RKO (cell line): ENCODE data around the gene ST6GALNAC6.
"Not testable (repeated sequence)": the region's sequence is repeated elsewhere in the genome, so short reads cannot be mapped to it uniquely, and the experiment has no call there.

ENCODE experiments used
- DNase-seq: peaks from one replicate; pipeline ENCODE4 v3.0.0-alpha.2; 2016; ENCODE audit warnings: low spot score

Gene ST6GALNAC6

DNA sequence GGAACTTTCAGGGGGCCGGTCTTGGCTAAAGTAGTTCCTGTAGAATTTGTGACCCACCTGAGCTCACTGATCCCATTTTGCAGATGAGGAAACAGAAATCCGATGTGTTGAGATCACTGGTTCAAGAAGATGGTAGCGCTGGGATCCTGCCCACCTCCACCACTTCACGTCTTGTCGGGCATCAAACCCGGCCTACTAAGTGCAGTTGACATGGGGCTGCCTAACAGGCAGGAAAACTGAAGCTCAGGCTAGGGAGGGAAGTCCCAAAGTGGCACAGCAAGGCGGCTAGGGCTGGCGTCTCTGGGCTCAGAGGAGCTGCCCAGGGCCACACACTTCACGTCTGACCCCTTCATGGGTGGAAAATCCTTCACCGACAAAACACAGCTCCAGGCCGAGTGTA is 44.4 kb downstream of the ST6GALNAC6 start:
- DNase-seq = no peak

DNA sequence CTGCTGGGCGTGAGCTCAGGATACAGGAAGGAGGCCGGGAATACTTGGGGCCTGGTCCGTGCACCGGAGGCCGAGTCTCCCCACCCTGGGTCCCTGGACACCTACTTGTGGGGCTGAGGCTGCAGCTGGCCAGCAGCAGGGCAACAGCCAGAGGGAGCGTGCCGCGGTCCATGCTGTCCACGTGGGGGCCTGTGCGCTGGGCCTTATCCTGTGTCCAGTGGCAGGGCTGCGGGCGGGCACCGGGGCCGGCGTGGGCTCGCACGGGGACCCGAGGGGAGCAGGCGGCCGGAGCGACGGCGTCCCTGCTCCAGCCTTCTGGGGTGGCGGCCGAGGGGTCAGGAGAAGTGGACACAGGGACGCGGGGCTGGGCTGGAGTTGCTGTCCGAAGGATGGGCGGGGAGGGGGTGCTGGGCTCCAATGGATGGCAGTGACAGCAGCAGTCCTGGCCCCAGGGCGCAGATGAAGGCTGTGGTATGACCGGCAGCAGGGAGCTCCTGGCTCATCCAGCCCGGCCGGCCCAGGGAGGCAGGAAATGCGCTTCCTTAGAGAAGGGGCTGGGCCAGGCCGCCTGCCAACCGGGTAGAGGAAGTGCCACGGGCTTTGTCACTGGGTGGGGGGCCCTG is 45.1 kb downstream of the ST6GALNAC6 start, which contains the start of gene ENG:
ENG (minus strand) TSS at position 475 of the 623 bp plus-strand sequence; CDS start at position 172, 303 bp downstream.
- DNase-seq = no peak

DNA sequence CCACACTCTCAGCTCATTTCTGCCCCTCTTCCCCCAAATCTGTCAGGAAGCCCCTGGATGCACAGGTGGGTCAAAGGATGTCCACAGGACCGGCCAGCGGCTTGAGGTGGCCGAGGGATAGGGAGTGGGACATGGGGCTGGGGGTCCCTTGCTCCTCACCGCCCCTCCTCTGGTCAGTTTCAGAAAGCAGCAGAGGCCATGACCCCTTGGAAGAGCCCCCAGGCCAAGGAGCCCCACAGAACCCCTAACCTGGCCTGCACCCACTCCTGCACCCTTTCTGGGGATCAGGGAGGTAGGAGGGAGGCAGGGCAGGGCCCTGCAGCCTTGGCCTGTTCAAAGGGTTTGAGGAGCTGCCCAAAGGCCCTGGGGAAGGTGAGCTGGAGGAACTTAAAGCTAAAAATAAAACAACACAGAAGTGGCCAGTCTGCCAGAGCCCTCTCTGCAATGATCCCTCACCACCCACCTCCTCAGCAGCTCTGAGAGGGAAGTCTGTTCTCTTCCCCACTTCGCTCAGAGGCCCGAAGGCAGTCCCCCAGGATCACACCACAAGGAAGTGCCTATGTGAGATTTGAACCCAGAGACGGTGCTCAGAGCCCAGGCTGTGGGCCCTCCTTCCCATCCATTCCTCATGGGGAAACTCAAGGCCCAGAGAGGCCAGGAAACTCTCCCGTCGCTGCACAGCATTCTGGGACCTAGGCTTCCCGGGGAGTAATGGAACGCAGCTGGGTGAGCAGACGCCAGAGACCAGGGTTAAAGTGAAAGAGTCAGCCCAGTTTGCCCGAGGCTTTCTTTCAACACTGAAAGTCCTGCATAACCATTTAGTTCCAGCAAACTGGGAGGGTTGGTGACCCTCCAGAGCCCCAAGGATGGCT is 45.9 kb downstream of the ST6GALNAC6 start:
- DNase-seq = no peak

DNA sequence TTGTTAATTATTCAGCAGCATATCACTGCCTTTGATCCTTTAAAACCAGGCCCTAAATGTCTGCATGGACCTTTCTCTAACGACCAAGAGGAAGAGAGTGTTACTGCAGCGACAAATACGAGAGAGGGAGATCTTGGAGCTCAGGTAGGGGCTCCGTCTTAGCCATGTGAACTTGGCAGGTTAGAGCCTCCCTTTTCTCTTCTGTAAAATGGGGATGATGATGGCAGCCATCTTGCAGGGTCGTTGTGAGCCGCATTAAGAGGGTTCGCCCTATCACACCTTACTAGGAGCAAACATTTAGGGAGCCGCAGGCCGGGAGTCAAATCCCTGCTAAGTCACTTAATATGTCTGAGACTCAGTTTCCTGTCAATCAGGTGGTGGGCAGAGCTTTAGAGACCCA is 46.6 kb downstream of the ST6GALNAC6 start:
- no peak for DNase-seq

DNA sequence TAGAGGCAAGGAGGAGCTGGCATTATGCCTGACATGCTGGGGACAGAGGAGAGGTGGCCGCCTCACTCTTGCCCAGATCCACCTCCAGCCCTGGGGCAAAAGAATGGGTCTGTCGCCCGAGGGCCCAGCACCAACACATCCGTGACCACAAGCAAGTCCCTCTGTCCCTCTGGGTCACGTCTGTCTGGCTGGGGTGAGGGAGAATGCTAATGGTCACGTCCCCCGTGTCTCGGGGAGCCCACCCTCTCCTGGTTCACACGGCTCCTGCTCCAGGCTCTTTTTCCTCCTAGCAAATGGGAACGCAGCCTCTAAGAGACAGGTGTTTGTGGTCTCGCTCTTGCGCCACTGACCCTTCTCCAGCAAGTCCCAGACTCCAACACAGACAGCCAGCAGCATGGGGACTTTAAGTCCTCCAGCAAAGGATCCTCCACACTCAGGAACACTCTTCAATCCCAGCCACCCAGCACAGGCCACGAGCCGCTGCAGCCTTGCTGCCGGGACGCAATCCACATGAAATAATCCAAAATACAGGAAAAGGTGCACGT is 49.0 kb downstream of the ST6GALNAC6 start:
- DNase-seq = no peak

DNA sequence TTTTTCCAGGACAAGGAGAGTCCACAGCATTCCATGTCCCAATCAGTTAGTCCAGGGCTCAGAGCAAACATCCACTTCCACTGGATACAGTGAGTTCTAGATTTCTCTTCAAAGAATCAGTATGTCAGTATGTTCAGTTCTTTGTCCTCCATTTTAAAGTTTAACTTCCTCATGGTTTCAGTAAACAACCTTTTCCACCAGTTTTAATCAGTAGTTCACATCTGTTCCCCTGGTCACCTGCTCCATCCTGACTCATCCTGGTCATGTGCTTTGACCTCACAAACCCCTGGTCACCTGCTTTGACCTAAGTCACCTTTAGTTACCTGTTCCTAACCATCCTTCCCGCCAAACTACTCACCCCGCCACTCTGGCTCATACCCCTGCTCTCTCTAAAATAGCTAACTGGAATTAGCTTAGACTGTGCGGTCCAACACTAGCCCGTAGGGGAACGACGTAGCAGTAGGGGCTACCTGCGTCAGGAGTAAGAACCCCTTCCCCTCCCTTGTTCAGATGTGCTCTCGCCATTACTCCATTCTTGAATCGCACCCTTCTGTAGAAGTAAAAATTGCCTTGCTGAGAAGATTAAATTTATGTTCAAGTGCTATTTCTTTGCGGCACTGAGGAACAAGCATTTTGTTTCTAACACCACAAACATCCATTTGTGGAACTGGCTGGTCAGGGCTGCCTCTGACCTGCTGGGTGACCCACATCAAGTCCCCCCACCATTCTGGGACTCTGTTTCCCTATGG is 50.5 kb downstream of the ST6GALNAC6 start:
- no peak for DNase-seq

DNA sequence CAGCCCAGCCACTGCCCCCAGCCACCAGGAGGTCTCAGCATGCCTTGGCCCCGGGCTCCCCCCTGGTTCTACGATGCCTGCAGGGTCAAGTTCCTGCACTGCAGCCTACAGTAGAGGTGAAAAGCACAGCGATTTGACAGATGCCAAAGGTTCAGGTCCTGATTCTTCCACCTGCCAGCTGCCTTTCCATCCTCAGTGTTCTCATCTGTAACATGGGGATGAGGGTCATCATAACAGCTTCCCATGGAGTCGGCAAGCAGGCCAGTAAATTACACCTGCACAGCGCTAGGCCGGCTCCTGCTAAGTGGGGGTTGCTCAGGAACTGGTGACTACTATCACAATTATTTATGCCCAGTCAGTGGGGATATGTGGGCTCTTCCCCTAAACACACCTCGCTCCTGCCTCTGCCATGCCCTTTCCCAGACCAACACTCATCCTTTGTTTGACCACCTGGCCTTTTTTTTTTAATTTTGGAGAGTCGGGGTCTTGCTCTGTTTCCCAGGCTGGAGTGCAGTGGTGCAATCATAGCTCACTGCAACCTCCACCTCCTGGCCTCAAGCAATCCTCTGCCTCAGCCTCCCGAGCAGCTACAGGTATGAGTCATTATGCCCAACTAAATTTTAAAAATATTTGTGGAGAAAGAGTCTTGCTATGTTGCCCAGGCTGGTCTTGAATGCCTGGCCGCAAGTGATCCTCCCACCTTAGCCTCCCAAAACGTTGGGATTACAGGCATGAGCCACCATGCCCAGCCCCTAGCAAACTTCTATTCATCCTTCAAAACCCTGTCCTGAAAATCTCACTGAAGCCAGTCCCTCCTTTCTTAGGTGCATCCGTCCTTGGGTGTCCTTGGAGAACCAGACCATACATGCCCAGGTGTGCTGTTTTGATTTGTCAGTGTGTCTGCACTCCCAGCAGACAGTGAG is 51.3 kb downstream of the ST6GALNAC6 start:
- DNase-seq = no peak

DNA sequence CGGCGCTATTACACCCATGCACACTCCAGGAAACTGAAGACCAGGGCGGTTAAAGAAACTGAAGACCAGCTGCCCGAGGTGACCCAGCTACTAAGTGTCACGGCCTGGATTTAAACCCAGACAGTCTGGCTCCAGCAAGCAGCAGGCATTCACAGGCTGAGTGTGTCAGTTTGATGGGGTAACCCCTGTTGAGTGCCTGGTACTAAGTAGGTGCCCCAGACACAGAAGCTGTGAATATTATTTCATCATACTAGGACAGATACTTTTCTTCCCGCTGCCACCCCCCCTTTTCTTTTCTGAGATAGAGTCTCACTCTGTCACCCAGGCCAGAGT is 52.3 kb downstream of the ST6GALNAC6 start:
- DNase-seq = no peak

DNA sequence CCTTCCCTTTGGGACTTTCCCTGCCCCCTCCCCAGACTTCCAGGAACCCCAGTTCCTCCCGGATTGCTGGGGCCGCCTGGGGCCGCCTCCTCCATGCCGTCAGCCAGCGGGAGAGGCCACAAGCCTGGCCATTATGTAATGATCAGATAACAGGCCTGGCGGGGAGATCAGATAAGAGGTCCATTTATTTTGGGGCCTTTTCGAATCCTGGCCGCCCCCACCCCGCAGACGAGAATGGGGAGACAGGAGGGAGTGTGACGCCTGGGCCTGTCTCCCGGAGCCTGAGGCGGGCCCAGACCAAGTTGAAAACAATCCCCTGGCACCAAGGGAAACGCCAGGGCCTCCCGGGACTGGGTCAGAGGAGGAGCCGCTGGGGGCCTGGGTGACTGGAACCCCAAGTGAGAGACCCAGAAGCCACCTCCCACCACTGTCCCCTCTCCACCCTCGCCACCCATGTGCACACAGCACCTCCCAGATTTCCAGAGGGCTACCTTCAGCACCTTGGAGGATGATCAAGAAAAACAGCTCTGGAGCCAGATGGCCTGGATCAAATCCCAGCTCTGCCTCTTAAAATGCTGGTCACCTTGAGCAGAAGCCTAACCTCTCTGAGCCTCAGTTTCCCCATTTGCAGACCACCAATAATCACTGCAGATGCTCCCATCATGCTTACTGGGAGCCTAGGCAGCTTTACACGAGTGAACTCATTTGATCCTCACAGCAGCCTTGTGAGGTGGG is 52.8 kb downstream of the ST6GALNAC6 start:
- DNase-seq = no peak

DNA sequence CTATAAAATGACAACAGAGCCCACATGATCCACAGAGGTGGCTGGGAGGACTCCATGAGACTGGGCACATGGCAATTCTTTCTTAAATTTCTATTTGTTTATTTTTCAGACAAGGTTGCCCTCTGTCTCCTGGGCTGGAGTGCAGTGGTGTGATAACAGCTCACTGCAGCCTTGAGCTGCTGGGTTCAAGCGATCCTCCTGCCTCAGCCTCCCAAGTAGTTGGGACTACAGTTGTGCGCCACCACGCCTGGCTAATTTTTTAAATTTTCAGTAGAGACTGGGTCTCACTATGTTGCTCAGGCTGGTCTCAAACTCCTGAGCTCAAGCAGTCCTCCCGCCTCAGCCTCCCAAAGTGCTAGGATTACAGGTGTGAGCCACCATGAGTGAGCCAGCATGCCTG is 53.8 kb downstream of the ST6GALNAC6 start:
- DNase-seq = not testable (repeated sequence)

DNA sequence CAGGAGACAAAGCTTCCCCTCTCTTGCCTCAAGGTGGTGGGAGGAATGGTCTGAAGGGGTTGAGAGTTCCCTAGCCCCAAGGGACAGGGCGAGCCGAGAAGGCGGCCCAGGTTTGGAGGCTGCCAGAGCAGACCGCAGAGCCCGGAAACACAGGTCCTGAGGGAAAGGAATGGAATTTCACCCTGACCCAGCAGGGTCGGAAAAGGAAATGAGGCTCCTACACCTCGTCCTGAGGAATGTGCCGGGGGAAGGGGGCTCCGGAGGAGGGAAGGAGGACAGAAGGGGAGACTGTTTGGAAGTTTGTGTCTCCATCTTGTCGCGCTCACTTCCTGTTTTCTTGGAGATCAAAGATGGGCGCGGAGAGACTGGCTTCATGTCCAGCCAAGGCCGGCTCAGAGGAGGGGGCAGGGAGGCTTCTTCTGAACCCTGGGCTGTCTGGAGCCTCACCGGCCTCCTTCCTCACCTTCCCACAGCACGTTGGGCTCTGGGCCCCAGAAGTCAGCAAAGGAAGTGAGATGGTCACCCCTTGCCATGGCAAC is 54.5 kb downstream of the ST6GALNAC6 start:
- no peak for DNase-seq

DNA sequence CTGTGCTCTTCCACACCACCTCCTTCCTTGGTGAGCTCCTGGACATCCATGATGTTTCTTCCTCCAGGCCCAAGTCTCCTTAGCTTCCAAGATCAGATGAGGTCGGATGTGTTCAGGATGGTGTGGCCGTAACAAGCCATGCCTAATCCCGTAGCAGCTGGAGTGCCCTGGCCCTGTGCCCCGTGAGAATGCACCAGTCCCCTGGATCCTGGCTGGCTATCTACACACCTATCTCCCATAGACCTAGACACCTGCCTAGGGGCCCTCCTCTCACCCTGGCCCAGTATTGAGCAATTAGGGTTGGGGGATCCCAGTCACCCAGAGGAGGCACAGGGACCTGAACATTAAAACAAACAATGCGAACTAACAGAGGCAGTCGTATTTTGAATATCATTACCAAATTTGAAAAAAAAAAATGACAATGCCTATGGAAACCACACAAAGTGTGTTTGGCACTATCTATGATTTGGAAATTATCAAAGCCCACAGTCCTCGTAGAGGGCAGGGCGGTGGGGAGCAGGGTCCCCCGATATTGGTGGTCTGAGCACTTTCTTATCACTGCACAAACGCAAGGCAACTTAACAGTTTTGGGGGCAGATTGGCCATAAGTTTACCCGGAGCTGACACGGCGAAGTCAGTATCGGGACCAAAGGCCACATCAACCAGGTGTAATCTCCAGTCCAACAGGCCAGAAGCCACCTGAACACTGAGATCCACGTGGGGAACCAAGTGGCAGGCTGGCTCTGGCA is 58.1 kb downstream of the ST6GALNAC6 start:
- DNase-seq = no peak

DNA sequence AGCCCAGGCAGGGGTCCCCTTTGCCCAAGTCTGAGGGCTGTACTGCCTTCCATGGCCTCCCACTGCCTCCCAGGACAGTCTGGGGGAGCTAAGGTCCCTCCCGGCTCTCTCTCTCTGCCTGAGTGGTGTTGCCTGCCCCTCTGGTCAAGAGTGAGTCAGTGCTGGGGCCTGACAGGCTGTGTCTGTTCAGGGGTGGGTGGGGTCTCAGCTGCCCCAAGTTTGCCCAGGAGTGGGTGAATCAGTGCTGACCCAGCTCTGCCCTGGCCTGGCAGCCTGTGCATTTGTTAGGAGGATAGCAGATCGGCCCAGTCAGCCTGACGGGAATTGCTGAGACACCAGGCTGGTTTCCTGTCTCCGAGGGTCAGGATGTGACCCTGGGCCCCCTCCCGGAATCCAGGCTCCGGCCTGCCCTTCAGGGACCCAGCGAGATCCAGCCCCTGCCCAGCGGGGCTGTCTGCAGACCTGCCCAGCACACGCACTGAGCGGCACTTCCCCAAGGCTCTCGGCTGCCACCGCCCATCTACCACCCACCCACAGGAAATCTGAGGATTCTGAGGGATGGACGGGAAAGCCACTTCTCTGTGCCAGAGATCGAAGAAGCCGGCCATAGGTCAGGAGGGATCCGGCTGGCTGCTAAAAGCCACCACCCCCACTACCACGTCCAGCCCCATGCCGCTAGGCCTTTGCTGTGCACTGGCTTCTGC is 60.9 kb downstream of the ST6GALNAC6 start:
- peak; percentile 70 for DNase-seq

DNA sequence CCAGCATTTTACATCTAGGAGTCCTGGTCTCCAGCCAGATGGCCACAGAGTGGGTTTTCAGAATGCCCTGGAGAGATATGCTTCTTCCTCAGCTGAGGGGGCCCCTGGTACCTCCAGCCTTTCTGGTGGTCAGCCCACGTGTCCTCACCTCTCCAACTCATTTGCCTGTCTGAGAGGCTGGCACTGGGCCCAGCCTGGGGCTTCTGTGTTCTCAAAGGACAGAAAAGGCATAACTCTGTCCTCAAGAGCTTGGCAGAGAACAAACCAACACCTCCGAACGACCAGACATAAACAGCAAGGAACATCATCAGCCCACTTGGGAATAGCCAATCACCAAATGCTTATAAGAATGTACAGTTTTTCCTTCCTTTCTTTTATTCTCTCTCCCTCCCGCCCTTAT is 62.1 kb downstream of the ST6GALNAC6 start:
- no peak for DNase-seq

DNA sequence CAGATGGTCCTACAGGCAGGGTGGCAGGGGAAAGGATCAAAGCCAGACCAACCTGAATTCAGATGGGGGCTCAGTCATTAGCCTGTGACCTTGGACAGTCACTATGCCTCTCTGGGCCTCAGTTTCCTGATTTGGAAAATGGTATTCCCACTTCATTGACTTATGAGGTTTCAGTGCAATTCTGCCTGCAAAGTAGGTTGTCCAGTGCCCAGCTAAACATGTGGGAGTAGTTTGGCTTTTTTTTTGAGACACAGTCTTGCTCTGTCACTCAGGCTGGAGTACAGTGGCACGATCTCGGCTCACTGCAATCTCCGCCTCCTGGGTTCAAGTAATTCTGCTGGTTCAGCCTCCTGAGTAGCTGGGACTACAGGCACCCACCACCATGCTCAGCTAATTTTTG is 62.8 kb downstream of the ST6GALNAC6 start:
- not testable (repeated sequence) for DNase-seq

DNA sequence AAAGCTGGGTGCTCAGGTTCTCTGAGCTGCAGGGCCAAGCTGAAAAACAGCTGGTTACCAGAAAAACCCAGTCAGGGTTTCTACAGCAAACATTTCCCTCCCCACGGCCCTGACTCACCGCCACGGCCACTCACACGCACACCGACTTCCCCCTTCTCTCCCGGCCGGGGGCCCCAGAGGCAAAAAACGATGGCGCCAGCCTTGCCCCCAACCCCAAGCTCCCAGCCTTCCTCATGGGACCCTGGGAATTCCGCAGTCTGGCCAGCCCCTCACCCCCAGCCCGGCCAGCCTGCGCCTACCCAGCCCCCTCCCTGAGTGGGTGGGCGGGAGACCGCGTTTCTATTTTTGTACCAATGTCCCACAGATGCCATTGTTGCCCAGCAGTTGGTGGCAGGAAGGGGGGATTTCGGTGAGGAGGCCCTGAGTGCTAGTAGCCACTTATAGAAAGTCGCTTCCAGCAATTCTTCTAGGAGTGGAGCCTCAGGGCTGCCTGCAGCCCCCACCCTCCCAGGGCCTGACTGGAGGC is 63.3 kb downstream of the ST6GALNAC6 start:
- no peak for DNase-seq
